DND-41 (cell line): ENCODE results near the gene CD58.

Experiments
- ATAC-seq: fragments of 200-7000 bp; cut with Tn5 transposase; 3 replicates; pipeline ENCODE4 v1.9.1; 2021; ENCODE audit warnings: low read depth; ENCODE audit not compliant: insufficient read depth
- DNase-seq: peaks from one replicate; pipeline ENCODE4 v3.0.0-alpha.2; 2020
- H2AFZ ChIP-seq: 2 replicates; pipeline ENCODE4 v1.6.0; 2012; ENCODE audit warnings: low read depth, low read length
- H3K27ac ChIP-seq: 2 replicates; pipeline ENCODE4 v1.5.1; 2012; ENCODE audit warnings: low read length, inconsistent platforms
- H3K27me3 ChIP-seq: fragments of 200-600 bp; sonication (generic); 2 replicates; pipeline ENCODE4 v1.6.0; 2012; ENCODE audit warnings: low read length, mild to moderate bottlenecking, inconsistent platforms; ENCODE audit not compliant: insufficient read depth, poor library complexity
- H3K36me3 ChIP-seq: 2 replicates; pipeline ENCODE4 v1.5.1; 2012; ENCODE audit warnings: low read length, inconsistent platforms; ENCODE audit not compliant: insufficient read depth
- H3K4me1 ChIP-seq: 2 replicates; pipeline ENCODE4 v1.5.1; 2012; ENCODE audit warnings: mild to moderate bottlenecking, low read length; ENCODE audit not compliant: insufficient read depth
- H3K4me2 ChIP-seq: 2 replicates; pipeline ENCODE4 v1.6.0; 2012; ENCODE audit warnings: mild to moderate bottlenecking, moderate library complexity, low read length, inconsistent platforms; ENCODE audit not compliant: insufficient read depth
- H3K4me3 ChIP-seq, 2 experiments: fragments of 200-600 bp in 1 of 2; shearing (Covaris generic) in 1 of 2; 2 replicates each; pipeline ENCODE4 v1.5.1; 2012 to 2016; ENCODE audit warnings: inconsistent platforms in 2 of 2, low read length in 2 of 2, mild to moderate bottlenecking in 2 of 2, low read depth in 1 of 2, moderate library complexity in 1 of 2
- H3K79me2 ChIP-seq: 2 replicates; pipeline ENCODE4 v1.6.0; 2012; ENCODE audit warnings: low read length, inconsistent platforms; ENCODE audit not compliant: insufficient read depth
- H3K9ac ChIP-seq: 2 replicates; pipeline ENCODE4 v1.6.0; 2012; ENCODE audit warnings: low read depth, mild to moderate bottlenecking, inconsistent platforms, low read length, moderate library complexity
- H3K9me3 ChIP-seq: 2 replicates; pipeline ENCODE4 v1.5.1; 2012; ENCODE audit warnings: low read length, moderate library complexity, mild to moderate bottlenecking, inconsistent platforms; ENCODE audit not compliant: insufficient read depth, severe bottlenecking
- H4K20me1 ChIP-seq: 2 replicates; pipeline ENCODE4 v1.6.0; 2012; ENCODE audit warnings: low read length; ENCODE audit not compliant: insufficient read depth
- CTCF ChIP-seq: IDR thresholded peaks from 2 replicates; pipeline ENCODE4 v1.5.1; 2012; ENCODE audit warnings: borderline replicate concordance, low read length, moderate library complexity, mild to moderate bottlenecking; ENCODE audit not compliant: poor library complexity, severe bottlenecking; ENCODE audit errors: extremely low read depth
- EZH2 ChIP-seq: IDR thresholded peaks from 3 replicates; pipeline ENCODE4 v1.6.1; 2012; ENCODE audit warnings: borderline replicate concordance, low read depth, mild to moderate bottlenecking, moderate library complexity, low read length, inconsistent platforms; ENCODE audit not compliant: severe bottlenecking

Gene CD58

GRCh38 chr1:116558571-116558970, 12.3 kb downstream of the CD58 start:
- no peak for DNase-seq
- Histone ChIP-seq H2AFZ (no peak overlapping the region), H3K4me2 (no peak overlapping the region), H3K79me2 (peaks cover 89% of the 10 kb centered on the region), H3K9me3 (peaks cover 4% of the 10 kb centered on the region), H3K36me3 (no peaks in the 10 kb centered on the region; the same call in 1 of the 2 replicates), H3K27me3 (no peaks in the 10 kb centered on the region), H3K4me1 (0 out of 2 replicates have a peak, but pooled peaks cover 1% of the 10 kb centered on the region), H4K20me1 (peaks cover 12% of the 10 kb centered on the region; the same call in 1 of the 2 replicates), H3K9ac (no peak overlapping the region), H3K27ac (no peak overlapping the region), H3K4me3 (no peak overlapping the region)
- no peak for TF ChIP-seq EZH2
- no peak for TF ChIP-seq CTCF
- no peak for ATAC-seq

- Histone ChIP-seq H3K9me3 (peaks cover 1% of the 10 kb centered on the region), H3K4me1 (0 out of 2 replicates have a peak, but pooled peaks cover 5% of the 10 kb centered on the region), H3K36me3 (no peaks in the 10 kb centered on the region), H3K27ac (no peak overlapping the region), H4K20me1 (peaks cover 16% of the 10 kb centered on the region; the same call in 1 of the 2 replicates), H3K27me3 (no peaks in the 10 kb centered on the region), H3K4me2 (no peak overlapping the region), H3K4me3 (no peak overlapping the region), H3K79me2 (peaks cover 89% of the 10 kb centered on the region), H2AFZ (no peak overlapping the region), H3K9ac (no peak overlapping the region)
- ATAC-seq (no peak), DNase-seq (no peak)
- TF ChIP-seq EZH2 (no peak), CTCF (no peak)
These were observed 12.7 kb downstream of the CD58 start for GRCh38 chr1:116558140-116558549.

DNA sequence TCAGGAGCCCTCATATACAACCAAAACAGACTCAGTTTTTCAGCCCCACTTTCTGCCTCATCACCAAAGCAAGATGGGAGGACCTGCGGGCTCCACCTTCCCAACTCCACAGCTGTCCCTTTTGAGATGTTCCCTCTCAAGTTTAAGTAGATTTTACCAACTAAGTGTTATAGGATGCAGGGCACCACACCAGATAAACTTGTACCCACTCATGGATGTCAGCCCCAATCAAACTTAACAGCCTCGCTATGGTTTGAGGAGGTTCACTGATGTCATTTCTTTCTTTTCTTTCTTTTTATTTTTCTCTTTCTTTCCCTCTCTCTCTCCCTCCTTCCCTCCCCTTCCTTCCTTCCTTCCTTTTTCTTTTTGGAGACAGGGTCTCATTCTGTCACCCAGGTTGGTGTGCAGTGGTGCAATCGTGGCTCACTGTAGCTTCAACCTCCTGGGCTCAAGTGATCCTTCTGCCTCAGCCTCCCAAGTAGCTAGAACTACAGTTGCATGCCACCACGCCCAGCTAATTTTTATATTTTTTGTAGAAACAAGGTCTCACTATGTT, 13.4 kb downstream of the CD58 start:
- H3K9me3 ChIP-seq = no peaks in the 10 kb centered on the region
- no peak overlapping the region for H3K27ac ChIP-seq
- peaks cover 87% of the 10 kb centered on the region for H3K79me2 ChIP-seq
- H3K4me2 ChIP-seq = no peak overlapping the region
- H3K4me1 ChIP-seq = 0 out of 2 replicates have a peak, but pooled peaks cover 5% of the 10 kb centered on the region
- H4K20me1 ChIP-seq = peaks cover 15% of the 10 kb centered on the region; the same call in 1 of the 2 replicates
- DNase-seq (no peak), ATAC-seq (no peak)
- no peak for TF ChIP-seq CTCF
- no peak for TF ChIP-seq EZH2
- no peak overlapping the region for H3K4me3 ChIP-seq
- no peak overlapping the region for H3K9ac ChIP-seq
- H2AFZ ChIP-seq = no peak overlapping the region
- no peaks in the 10 kb centered on the region for H3K36me3 ChIP-seq
- H3K27me3 ChIP-seq = no peaks in the 10 kb centered on the region
